ENCODE measurements around the gene IFNL1. TPM values are rescaled to one million over a fixed set of nuclear protein-coding genes. Genes with fewer than 3 reads are reported as not detected.

IFNL1 gene
- polyA plus RNA-seq, 2 of the 4 experiments (the other 2 are of a cell fraction): not detected

GRCh38 chr19:39247701-39248664, 48.2 kb upstream of the IFNL1 start (continued):
- TF ChIP-seq, protein P1, sequence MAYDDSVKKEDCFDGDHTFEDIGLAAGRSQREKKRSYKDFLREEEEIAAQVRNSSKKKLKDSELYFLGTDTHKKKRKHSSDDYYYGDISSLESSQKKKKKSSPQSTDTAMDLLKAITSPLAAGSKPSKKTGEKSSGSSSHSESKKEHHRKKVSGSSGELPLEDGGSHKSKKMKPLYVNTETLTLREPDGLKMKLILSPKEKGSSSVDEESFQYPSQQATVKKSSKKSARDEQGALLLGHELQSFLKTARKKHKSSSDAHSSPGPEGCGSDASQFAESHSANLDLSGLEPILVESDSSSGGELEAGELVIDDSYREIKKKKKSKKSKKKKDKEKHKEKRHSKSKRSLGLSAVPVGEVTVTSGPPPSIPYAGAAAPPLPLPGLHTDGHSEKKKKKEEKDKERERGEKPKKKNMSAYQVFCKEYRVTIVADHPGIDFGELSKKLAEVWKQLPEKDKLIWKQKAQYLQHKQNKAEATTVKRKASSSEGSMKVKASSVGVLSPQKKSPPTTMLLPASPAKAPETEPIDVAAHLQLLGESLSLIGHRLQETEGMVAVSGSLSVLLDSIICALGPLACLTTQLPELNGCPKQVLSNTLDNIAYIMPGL (CRISPR knock-in tag; IDR thresholded peaks at IDR 0.05; ENCODE audit: borderline replicate concordance): no peak
- no peak for TF ChIP-seq RCOR1 (IDR thresholded peaks at IDR 0.05; ENCODE audit: low read depth, low read length)
- TF ChIP-seq CHD2 (IDR thresholded peaks at IDR 0.05; ENCODE audit: low read length, partially characterized antibody): no peak
- TF ChIP-seq CBX8 (IDR thresholded peaks at IDR 0.05): no peak
- TF ChIP-seq BHLHE40 (IDR thresholded peaks at IDR 0.05; ENCODE audit: low read depth, low read length): no peak

DNA sequence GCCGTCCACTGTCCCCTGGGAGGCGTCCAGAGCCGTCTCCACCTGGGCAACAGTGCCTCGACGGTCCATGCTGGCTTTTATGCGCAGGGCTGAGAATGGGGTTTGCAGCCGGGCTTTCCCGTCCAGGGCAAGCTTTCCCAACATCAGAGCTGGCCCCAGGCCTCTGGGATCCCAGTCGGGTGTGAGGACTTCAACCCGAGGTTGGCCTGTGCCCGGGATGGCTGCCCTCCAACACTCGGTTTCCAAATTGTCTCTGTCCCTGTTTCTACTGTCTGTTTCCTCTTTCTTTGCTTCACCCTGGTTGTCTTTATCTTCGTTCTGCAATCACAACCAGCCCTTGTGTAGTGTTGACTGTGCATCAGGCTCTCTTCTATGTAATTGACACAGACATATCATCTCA, 47.4 kb upstream of the IFNL1 start, which contains the start of gene IFNL4:
Gene IFNL4 (minus strand): TSS at position 51 of the 400 bp plus-strand sequence.
- Histone ChIP-seq H3K27ac (no peak within 1 kb of the TSS), H3K9me3 (no peaks in the 10 kb centered on the region), H3K4me1 (no peaks in the 10 kb centered on the region), H3K4me3 (no peak within 1 kb of the TSS), H3K4me2 (no peak within 1 kb of the TSS)
- 44% methylated on average over 13 of the region's 13 CpGs for WGBS (ENCODE audit: missing lambda C conversion rate)
- FAIRE-seq (no peak), ATAC-seq (no peak), DNase-seq (ENCODE audit: low read depth in 1 of 2, low spot score in 1 of 2) (no peak)
- CTCF ChIA-PET: interaction anchor here (1.1 to 4.9 kb wide), 5 partner anchors 12 to 34 kb away, joined by 3 to 17 read pairs (median 5); no protein-coding TSS in a partner anchor
- TF ChIP-seq SREBF2 (IDR thresholded peaks at IDR 0.05) (no peak), MAZ (IDR thresholded peaks at IDR 0.05; ENCODE audit: borderline replicate concordance, low read depth, low read length) (no peak), RFX5 (IDR thresholded peaks at IDR 0.05) (no peak)
- POLR2A ChIA-PET: no interaction called here

- DNase-seq (ENCODE audit: low read depth in 1 of 2, low spot score in 1 of 2) (no peak), ATAC-seq (no peak), FAIRE-seq (peak; percentile 95)
- Histone ChIP-seq H3K4me1 (no peaks in the 10 kb centered on the region), H3K9me3 (no peaks in the 10 kb centered on the region), H3K27ac (no peak overlapping the region), H3K4me2 (no peak overlapping the region), H3K4me3 (no peak overlapping the region)
- TF ChIP-seq, protein P2, sequence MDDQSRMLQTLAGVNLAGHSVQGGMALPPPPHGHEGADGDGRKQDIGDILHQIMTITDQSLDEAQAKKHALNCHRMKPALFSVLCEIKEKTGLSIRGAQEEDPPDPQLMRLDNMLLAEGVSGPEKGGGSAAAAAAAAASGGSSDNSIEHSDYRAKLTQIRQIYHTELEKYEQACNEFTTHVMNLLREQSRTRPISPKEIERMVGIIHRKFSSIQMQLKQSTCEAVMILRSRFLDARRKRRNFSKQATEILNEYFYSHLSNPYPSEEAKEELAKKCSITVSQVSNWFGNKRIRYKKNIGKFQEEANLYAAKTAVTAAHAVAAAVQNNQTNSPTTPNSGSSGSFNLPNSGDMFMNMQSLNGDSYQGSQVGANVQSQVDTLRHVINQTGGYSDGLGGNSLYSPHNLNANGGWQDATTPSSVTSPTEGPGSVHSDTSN (IDR thresholded peaks at IDR 0.05): no peak
- TF ChIP-seq EHMT2 (IDR thresholded peaks at IDR 0.05; ENCODE audit: low read depth): no peak
- no peak for TF ChIP-seq JUN (IDR thresholded peaks at IDR 0.05)
- no peak for TF ChIP-seq HOXB13 (CRISPR knock-in tag; IDR thresholded peaks at IDR 0.05; ENCODE audit: low read depth)
- TF ChIP-seq CHD2 (IDR thresholded peaks at IDR 0.05; ENCODE audit: low read length, partially characterized antibody): no peak
- no peak for TF ChIP-seq ELK1 (IDR thresholded peaks at IDR 0.05; ENCODE audit: low read depth, low read length)
- no peak for TF ChIP-seq RAD21 (conservative IDR thresholded peaks at IDR 0.05 in 1 of 2, IDR thresholded peaks at IDR 0.05 in 1 of 2)
- TF ChIP-seq CBX8 (IDR thresholded peaks at IDR 0.05): no peak
- no peak for TF ChIP-seq ZC3H11A (IDR thresholded peaks at IDR 0.05)
- TF ChIP-seq SMC3 (IDR thresholded peaks at IDR 0.05): no peak
- no peak for TF ChIP-seq RCOR1 (IDR thresholded peaks at IDR 0.05; ENCODE audit: low read depth, low read length)
- POLR2A ChIA-PET: no interaction called here
- 81% methylated on average over 5 of the region's 5 CpGs for WGBS (ENCODE audit: missing lambda C conversion rate)
- CTCF ChIA-PET: interaction anchor here (0.7 to 4.9 kb wide), 7 partner anchors 10 to 320 kb away, joined by 3 to 17 read pairs (median 5); partner anchors contain the start of genes MRPS12 and SARS2
Observed at GRCh38 chr19:39251081-39251480, 45.1 kb upstream of the IFNL1 start.
